Skin of body (tissue), 2 donors: ENCODE data around the gene KDM6A. TPM values are rescaled to one million over a fixed set of nuclear protein-coding genes. Genes with fewer than 3 reads are reported as not detected.
"Not testable (repeated sequence)": the region's sequence is repeated elsewhere in the genome, so short reads cannot be mapped to it uniquely, and the experiment has no call there.

Experiments used
- DNase-seq: peaks from one replicate; lab custom pipeline; 2025; lab: John Stamatoyannopoulos, UW
- total RNA-seq: library from RNA; depleted of rRNA; stranded (reverse); fragments of >200 nt; gene quantifications from one replicate; pipeline ENCODE4 v1.2.3, GENCODE V29; 2014

KDM6A gene
- total RNA-seq, 1 donor from 2014 or later, result 72.0 TPM

DNA sequence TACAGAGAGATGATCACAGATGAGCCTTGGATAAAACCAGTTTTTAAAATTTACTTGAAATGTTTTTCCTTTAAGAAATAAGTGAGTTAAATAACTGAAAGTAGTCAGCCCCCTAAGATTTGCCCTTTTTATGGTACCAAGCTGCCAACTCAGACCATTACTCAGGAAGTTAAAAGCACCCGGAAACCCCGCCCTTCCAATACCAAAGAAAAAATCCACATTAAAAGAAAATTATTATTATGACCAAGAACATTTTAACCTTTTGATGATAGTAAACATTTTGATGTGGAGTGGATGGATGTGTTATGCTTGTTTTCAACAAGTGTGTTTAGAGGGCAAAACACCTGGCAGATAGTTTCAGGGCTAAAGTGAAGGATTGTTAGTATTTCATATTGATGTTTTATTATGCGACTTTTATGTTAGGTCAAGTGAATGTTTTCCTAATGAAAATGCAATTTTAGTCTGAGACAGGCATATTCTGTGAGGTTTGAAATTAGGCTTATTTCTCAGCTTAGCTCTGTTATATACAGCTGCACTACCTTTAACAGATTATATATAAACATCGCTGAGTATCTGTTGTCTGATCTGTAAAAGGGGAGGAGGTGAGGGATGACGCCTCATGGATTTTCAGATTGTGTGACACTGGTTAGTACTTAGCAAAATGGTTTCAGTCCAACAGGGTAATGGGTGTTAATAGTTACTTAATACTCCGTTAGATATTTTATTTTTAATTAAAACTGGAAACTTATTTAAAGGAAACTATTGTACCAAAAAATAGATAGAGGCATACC, 89.0 kb downstream of the KDM6A start:
- no peak for DNase-seq

DNA sequence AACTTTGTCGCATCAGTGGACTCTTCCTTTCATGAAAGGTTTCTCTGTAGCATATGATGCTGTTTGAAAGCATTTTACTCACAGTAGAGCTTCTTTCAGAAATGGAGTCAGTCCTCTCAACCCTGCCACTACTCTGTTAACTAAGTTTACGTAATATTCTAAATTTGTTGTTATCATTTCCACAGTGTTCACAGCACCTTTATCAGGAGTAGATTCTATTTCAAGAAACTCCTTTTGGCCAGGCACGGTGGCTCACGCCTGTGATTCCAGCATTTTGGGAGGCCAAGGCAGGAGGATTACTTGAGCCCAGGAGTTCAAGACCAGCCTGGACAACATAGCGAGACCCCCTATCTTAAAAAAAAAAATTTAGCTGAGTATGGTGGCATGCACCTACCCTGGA, 90.0 kb downstream of the KDM6A start:
- DNase-seq, result no peak

DNA sequence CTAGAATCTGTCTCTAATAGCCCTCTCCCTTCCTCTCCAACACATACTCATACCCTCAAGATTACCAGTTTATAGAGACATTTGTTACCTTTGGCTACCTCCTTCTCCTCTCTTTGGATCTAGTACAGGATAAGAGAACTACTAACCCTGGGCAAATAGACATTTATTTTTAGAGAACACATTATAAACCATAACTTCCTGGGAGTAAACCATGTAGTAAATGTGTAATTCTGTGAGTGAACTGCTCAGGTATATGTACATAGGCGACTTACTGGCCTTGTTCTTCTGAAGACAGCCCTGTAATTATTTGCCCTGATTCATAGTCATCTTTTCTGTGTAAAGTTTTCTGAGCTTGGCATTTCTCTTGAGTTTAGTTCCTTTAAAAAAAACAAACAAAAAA, 94.2 kb downstream of the KDM6A start:
- DNase-seq, result no peak

DNA sequence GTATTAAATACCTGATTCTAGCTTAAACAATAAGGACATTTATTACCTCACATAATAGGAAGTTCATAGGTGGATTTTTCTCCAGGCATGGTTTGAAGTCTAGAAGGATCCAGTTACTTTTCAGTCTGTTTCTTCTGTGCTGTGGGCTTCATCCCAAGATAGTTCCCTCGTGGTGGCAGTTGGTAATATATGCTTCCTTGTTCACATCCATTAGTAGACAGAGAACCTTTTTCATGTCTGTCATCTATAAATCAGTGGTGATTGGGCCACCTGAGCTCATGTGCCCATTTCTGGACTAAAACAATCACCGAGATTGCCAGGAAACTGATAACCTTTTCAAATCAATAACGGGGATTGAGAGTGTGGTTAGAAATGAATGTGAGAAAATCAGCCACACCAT, 97.7 kb downstream of the KDM6A start:
- DNase-seq, result no peak

DNA sequence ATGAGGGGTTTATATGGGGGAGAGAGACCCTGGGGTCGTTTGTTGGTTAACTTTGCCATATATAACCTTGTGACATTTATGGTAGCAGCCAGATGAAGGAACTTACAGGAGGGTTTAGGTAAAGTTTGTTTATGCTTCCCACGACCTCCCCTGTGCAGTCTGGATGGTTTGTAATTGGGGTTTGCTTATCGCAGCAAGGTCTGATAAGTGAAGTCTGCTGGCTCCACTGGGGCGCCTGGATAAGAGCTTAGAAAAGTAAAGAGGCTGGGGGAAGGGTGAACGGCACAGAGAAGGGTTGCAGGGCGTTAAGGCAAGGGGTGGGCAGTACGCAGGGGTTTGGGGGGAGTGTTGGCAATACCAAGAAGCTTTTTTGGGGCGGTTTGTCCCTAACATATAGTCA, 98.7 kb downstream of the KDM6A start:
- no peak for DNase-seq

DNA sequence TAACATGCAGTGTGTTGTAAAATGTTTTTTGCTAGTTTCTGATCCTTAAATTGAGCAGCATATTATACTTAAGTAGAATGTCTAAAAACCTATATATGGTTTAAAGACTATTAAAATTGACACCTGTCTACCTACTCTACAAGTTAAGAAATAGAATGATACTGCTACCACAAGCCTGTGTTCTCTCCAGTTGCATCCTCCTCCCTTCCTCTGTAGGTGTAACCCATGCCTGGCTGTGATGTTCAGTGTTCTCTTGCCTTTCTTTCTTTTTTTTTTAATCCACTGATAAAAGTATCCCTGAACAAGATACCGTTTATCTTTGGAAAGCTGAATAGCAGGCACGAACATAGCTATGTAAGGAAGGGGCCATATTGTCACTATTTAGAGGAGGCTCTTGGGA, 99.1 kb downstream of the KDM6A start:
- DNase-seq, result no peak

DNA sequence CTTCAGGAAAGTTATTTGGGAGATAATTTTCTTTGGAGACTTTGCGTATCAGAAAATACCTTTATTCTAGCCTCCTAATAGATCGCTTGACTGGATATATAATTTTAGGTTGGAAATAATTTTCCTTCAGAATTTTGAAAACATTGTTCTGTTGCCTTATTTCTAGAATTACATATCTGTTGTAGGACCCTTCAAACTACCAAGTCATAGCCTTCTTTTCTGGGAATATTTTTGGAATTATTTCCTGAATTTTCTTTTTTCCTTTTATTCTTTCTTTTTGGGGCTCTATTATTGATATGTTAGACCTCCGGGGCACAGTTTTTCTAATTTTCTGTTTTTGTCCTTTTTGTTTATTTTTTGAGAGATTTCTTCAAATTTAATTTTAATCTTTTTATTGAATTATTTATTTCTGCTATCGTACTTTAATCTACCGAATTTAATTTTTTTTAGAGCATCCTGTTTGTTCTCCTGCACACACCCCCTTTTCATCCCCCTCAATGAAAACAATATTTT, 100.5 kb downstream of the KDM6A start:
- no peak for DNase-seq

DNA sequence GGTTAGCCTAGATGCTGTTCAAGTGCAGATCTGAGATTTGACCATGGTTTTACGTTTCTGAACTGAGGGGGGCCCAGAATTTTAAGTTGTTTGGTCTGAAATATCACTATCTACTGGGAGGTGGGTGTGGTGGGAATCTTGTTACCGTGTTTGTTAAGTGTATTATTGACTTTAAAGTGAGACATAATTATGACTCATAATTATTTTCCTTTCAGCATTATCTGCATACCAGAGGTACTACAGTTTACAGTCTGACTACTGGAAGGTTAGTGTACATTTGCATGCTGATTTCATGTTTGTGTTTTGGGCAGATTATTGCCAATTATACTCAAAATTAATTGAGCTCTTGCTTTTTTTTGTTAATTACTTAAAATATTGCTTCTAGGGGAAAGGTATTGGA, 101.5 kb downstream of the KDM6A start:
- DNase-seq, result no peak

DNA sequence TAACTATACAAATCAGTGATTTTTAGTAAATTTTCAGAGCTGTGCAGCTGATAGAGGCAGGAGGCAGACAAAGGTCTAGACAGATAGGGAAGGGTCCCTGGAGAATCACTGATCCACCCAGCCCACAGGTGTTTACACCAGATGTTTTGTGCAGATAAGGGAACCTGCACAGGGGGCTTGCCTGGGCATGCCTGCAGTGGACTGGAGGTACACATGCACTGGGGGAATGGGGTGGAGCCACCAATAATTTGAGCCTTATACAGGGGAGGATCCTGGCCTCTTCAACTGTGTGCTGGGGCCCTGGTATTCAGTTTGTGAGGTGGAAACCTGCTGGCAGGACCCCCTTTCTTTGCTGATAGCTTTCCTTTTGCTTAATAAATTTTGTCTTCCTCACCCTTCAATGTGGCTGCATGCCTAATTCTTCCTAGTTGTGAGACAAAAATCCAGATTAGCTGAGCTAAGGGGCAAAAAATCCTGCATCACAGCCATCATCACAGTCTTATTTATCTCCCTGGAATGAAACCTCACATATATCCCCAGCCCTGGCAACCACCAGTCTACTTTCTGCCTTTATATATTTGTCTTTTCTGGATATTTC, 102.8 kb downstream of the KDM6A start:
- DNase-seq, result no peak

DNA sequence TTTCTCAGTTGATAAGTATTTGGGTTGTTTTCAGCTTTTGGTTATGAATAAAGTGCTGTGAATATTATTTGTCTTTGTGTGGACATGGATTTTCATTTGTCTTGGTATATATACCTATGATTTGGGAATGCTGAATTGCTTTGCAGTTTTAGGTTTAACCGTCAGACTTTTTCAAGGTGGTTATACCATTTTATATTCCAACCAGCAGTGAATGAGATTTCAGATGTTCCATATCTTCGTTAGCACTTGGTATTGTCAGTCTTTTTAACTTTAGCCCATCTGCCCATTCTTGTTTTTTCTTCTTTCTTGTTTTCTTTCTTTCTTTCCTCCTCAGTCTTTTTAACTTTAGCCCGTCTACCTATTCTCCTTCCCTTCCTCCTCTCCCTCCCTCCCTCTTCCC, 106.0 kb downstream of the KDM6A start:
- DNase-seq, result no peak

DNA sequence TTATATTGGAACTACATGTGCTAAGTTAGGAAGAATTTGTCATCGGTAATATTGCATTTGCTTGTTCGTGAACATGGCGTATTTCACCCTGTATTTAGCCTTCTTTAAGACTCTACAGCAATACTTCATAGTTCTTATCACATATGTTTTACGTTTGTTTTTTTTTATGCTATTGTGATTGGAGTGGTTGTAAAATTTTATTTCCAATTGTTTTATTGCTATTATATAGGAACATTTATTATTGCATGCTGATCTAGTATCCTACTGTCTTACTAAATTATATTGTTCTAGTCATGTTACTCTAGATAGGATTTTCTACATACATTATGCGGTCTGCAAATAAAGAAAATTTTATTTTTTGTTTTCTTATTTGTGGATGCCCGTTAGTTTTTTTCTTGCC, 107.4 kb downstream of the KDM6A start:
- no peak for DNase-seq

DNA sequence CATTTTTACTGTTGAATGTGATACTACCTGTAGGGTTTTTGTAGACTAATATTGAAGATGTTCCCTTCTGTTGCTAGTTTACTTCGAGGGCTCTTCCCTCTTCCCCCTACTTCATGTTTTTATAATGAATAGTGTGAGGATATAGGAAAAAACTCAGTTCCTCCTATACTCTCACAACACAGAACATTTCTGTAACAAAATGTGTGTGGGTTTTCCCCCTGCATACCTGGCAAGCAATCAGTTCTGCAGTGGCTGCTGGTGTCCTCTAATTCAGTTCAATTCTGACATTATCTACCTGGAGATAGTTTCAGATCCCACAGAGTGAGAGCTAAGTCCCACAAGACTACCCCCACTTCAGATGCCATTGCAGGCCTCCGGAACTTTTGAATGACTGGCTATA, 107.9 kb downstream of the KDM6A start:
- DNase-seq, result no peak

DNA sequence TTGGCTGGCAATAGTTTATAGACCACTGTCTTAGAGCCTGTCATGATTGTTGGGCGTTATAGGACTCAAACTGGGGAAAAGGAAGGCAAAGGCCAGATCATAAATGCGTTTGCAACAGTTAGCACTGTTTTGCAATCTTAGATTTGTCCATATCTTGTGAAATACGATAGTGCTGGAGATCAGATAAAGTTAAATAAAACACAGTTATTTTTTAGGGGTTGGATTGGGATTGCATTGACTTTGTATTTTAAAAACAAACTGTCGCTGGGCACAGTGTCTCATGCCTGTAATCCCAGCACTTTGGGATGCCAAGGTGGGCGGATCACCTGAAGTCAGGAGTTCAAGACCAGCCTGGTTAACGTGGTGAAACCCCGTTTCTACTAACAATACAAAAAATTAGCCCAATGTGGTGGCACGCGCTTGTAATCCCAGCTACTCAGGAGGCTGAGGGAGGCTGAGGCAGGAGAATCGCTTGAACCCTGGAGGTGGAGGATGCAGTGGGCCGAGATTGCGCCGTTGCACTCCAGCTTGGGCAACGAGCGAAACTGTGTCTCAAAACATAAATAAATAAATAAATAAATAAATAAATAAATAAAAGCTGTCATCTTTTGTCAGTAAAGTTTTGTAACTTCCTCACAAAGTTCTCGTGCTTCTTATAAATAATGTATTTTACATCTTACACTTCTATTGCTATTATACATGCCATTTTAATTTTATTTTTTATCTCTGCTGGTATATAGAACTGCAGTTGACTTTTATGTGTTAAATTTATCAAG, 117.2 kb downstream of the KDM6A start:
- DNase-seq, result no peak

DNA sequence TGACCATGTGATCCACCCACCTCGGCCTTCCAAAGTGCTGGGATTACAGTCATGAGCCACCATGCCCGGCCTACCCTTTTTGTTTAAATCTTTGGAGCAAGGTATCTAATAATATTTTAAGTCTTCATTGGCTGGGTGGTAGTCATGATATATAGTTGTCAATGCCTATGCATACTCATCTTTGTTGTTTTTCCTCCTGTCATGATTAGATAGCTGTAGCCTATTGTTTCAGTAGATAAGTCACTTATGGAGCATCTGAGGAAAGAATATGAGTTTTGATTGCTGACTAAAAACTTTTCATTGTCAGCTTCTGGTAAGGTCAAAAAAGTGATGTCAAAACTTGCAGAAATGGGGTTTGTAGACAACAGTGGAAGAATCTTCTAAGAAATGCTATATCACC, 119.8 kb downstream of the KDM6A start:
- no peak for DNase-seq

DNA sequence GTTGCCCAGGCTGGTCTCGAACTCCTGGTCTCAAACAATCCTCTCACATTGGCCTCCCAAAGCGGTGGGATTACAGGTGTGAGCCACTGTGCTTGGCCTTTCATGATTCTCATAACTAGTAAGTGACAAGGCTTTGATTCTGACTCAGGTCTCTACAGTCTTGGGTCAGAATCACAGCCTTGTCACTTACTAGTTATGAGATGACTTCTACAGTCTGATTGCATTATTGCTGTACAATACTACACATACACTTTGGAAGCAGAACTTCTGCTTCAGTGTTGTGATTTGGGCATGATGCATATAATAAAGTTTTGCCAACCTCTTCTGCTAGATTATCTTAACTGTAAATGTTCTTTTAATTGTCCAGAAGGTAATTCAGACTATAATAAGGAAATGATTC, 123.3 kb downstream of the KDM6A start:
- DNase-seq, result no peak

DNA sequence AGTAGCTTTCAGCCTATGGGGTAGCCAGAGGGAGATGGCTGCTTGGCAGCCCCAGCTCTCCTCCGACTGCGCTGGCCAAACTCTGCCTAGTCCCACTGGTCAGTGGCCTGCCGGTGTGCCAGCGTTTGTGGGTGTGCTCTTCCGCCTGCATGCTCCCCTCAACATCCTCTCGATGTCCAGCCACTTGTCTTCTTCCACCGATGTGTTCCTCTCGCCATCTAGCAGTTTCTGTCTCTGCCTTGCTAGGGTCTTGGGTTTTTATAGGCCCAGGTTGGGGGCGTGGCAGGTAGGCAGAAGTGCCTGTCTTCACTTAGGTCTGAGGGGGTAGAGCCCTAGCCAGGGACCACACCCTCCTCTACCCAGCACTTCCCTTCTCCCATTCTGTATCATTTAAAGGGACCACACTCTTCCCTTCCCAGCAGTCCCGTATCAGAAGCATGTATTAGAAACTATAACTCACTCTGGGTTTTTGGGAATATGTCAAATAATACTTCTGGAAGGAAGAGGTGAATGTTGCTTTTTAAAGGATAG, 124.4 kb downstream of the KDM6A start:
- DNase-seq, result no peak

DNA sequence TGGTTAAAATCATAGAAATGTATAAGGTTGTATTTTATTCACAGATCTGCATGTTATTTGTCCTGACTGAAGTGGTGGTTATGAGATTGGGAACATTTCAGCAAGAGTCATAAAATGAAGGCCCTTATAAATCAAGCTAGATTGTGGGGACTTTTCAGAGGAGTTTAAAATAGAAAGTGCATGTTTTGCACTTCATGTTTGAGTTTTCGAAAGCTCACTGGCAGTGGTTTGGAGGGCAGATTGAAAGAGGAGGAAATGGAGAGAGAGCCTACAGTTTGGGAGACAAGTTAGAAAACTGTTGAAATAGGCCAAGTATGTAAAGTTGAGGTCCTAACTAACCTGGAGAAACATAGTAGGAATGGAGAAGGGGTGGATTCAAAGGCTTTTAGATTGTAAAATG, 124.9 kb downstream of the KDM6A start:
- no peak for DNase-seq

DNA sequence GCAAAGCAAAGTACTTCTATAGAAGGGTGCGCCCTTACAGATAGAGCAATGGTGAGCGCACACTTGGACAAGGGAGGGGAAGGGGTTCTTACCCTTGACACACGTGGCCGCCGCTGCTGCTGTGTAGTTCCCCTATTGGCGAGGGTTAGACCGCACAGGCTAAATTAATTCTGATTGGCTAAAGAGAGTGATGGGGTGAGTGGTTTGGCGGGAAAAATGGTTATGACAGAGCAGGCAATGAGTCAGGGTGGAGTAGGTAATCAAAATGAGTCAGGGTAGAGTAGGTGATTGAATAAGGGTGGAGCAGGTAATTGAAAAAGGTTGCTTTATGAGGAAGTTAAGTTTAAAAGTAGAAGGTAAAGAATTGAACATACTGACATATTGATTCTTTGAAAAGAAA, 126.2 kb downstream of the KDM6A start:
- not testable (repeated sequence) for DNase-seq

DNA sequence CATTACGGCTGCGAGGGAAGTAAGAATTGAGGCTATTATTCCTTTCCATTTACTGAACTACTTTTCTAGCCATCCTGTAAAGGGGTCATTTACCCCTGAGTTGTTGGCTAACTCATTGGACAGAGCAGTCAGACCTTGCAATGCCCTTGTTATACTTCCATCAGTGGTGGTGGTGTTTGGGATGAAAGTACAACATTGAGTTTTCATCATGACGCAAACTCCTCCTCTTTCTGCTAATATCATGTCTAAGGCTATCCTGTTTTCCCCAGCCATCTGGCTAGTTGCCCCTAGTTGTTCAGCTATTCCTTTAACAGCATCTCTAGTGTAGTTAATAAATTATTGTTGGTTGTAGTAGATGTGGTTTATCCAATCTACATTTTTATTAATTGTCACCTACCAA, 126.9 kb downstream of the KDM6A start:
- DNase-seq, result not testable (repeated sequence)

DNA sequence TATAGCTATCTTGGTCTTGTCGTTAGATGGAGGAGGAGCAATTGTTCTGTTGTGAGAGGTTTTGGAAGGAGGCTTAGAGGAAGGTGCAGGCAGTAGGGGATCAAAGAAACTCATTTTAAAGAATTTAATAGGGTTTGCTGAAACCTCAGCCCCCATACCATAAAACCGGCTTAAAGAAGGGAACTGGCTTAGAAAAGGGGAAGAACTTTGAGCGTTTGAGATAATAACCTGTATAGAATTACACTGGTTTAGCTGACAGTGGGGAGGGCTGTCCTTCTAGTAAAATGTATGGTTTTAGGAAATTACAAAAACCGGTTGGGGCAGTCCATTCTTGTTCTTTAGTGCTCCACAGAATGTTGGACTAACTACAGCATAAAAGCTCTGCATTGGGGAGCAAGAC, 128.1 kb downstream of the KDM6A start:
- no peak for DNase-seq

DNA sequence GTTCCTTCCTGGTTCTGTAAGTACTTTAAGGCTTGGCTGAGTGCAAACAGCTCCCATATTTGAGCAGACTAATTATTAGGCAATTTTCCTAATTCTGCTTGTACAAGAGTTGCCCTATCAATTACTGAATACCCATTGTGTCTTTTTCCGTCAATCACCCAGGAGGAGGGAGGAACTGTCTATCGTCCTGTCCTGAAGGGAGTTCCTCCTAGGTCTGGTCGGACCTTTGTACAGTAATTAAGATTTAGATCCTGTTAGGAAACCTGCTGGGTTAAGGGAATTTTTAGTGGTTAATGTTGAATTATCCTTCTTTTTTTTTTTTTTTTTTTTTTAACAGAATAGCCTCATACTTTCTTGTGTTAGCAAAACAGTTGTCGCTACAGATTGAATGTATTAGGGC, 130.1 kb downstream of the KDM6A start:
- no peak for DNase-seq
